ENCODE data around the gene KCNK10. TPM values are rescaled to one million over a fixed set of nuclear protein-coding genes. Genes with fewer than 3 reads are reported as not detected.

KCNK10 gene
- total RNA-seq, 1 experiment from 2014 or later = 0.96 TPM

GRCh38 chr14:88204221-88204620, 118.8 kb downstream of the KCNK10 start:
- ChIA-PET POLR2A (no interaction called here), CTCF (interaction anchor here (3.0 kb wide), 1 partner anchor 15 kb away, joined by 21 read pairs; no protein-coding TSS in a partner anchor)
- no peak for TF ChIP-seq GTF2I (CRISPR knock-in tag; conservative IDR thresholded peaks at IDR 0.05)
- TF ChIP-seq NR2C2 (CRISPR knock-in tag; IDR thresholded peaks at IDR 0.05) = no peak
- no peak for TF ChIP-seq MLX (CRISPR knock-in tag; IDR thresholded peaks at IDR 0.05)
- no peak for TF ChIP-seq CREB1 (CRISPR knock-in tag; IDR thresholded peaks at IDR 0.05)
- TF ChIP-seq, protein P1, sequence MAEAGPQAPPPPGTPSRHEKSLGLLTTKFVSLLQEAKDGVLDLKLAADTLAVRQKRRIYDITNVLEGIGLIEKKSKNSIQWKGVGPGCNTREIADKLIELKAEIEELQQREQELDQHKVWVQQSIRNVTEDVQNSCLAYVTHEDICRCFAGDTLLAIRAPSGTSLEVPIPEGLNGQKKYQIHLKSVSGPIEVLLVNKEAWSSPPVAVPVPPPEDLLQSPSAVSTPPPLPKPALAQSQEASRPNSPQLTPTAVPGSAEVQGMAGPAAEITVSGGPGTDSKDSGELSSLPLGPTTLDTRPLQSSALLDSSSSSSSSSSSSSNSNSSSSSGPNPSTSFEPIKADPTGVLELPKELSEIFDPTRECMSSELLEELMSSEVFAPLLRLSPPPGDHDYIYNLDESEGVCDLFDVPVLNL (CRISPR knock-in tag; IDR thresholded peaks at IDR 0.05; ENCODE audit: borderline replicate concordance, low read depth) = no peak
- TF ChIP-seq CBFB (CRISPR knock-in tag; IDR thresholded peaks at IDR 0.05; ENCODE audit: low read depth) = no peak
- no peak for TF ChIP-seq GABPB1 (CRISPR knock-in tag; IDR thresholded peaks at IDR 0.05)
- TF ChIP-seq, protein P2, sequence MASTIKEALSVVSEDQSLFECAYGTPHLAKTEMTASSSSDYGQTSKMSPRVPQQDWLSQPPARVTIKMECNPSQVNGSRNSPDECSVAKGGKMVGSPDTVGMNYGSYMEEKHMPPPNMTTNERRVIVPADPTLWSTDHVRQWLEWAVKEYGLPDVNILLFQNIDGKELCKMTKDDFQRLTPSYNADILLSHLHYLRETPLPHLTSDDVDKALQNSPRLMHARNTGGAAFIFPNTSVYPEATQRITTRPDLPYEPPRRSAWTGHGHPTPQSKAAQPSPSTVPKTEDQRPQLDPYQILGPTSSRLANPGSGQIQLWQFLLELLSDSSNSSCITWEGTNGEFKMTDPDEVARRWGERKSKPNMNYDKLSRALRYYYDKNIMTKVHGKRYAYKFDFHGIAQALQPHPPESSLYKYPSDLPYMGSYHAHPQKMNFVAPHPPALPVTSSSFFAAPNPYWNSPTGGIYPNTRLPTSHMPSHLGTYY (CRISPR knock-in tag; IDR thresholded peaks at IDR 0.05) = no peak
- Mint-ChIP-seq H3K36me3 (no peaks in the 10 kb centered on the region), H3K4me1 (no peaks in the 10 kb centered on the region), H3K4me3 (no peak overlapping the region), H3K9me3 (no peaks in the 10 kb centered on the region), H3K27ac (no peak overlapping the region), H3K27me3 (ENCODE audit: low read depth) (peaks cover 3% of the 10 kb centered on the region; the same call in 1 of the 2 replicates)
- DNase-seq (ENCODE audit: low spot score) = no peak
- no peak; the same call in 1 of the 2 replicates for ATAC-seq

DNA sequence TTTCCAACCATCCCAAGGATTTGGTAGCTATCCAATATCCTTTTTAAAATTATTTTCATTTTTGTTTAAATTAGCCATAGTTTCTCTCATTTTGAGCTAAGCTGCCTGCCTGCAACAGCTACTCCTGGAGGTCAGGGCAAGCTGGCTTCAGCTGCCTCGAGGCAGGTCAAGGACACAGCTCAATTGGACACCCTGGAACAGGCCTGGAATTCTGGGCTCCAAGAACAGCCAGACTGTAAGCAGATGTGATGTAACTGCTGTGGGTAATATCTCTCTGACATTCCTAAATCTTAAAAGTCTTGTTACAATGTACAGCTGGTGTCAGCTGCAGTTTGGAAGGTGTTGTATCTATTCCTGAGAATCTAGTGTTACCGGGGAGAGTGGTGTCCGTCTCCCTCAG, 119.8 kb downstream of the KCNK10 start:
- Mint-ChIP-seq H3K27me3 (ENCODE audit: low read depth) (peaks cover 3% of the 10 kb centered on the region; the same call in 1 of the 2 replicates), H3K4me3 (no peak overlapping the region), H3K27ac (no peak overlapping the region), H3K36me3 (no peaks in the 10 kb centered on the region), H3K9me3 (no peaks in the 10 kb centered on the region), H3K4me1 (no peaks in the 10 kb centered on the region)
- DNase-seq (ENCODE audit: low spot score) = no peak
- TF ChIP-seq E2F5 (CRISPR knock-in tag; IDR thresholded peaks at IDR 0.05) (no peak), CTCF (IDR thresholded peaks at IDR 0.05) (no peak), TEAD1 (CRISPR knock-in tag; IDR thresholded peaks at IDR 0.05) (no peak), AFF4 (CRISPR knock-in tag; IDR thresholded peaks at IDR 0.05; ENCODE audit: borderline replicate concordance) (no peak), GABPB1 (CRISPR knock-in tag; IDR thresholded peaks at IDR 0.05) (no peak), MYBL2 (CRISPR knock-in tag; IDR thresholded peaks at IDR 0.05) (no peak), IRF2 (CRISPR knock-in tag; IDR thresholded peaks at IDR 0.05; ENCODE audit: borderline replicate concordance, low read depth) (no peak), FOXP4 (CRISPR knock-in tag; IDR thresholded peaks at IDR 0.05) (no peak), OVOL2 (CRISPR knock-in tag; IDR thresholded peaks at IDR 0.05; ENCODE audit: borderline replicate concordance) (no peak)
- TF ChIP-seq, protein P3, sequence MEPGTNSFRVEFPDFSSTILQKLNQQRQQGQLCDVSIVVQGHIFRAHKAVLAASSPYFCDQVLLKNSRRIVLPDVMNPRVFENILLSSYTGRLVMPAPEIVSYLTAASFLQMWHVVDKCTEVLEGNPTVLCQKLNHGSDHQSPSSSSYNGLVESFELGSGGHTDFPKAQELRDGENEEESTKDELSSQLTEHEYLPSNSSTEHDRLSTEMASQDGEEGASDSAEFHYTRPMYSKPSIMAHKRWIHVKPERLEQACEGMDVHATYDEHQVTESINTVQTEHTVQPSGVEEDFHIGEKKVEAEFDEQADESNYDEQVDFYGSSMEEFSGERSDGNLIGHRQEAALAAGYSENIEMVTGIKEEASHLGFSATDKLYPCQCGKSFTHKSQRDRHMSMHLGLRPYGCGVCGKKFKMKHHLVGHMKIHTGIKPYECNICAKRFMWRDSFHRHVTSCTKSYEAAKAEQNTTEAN (CRISPR knock-in tag; IDR thresholded peaks at IDR 0.05) = no peak
- ChIA-PET CTCF (interaction anchor here (1.2 to 3.0 kb wide), 3 partner anchors 14 to 177 kb away, joined by 3 to 21 read pairs (median 4); no protein-coding TSS in a partner anchor), POLR2A (no interaction called here)
- ATAC-seq = no peak
